Right lung (tissue), 5 donors: ENCODE data around the gene SLC5A6. TPM values are rescaled to one million over a fixed set of nuclear protein-coding genes. Genes with fewer than 3 reads are reported as not detected.

Experiments
- polyA plus RNA-seq, 5 donors: library from polyadenylated mRNA; unstranded; fragments of 120-200 nt; gene quantifications; one replicate each; pipeline versions ENCODE4 v1.2.1 to v1.2.3, GENCODE V29; 2013; ENCODE audit warnings: inconsistent platforms in 1 of 5, low replicate concordance in 1 of 5; ENCODE audit not compliant: insufficient read length in 5 of 5, insufficient read depth in 1 of 5

Gene SLC5A6
- polyA plus RNA-seq, 5 donors, result 24.7 to 38.8 (median 28.7) TPM

Other genes with a start within 250 kb of the SLC5A6 start
- 10 to 100 TPM in 2 of 5 donors, 1 to 10 TPM in 3; 6.2 to 13.6 (median 9.2) TPM for gene MAPRE3, start 241.6 kb downstream of the SLC5A6 start, polyA plus RNA-seq
- 10 to 100 TPM; 56.8 to 89.2 (median 75.8) TPM for gene TMEM214, start 179.3 kb downstream of the SLC5A6 start, polyA plus RNA-seq
- gene AGBL5, start 160.6 kb downstream of the SLC5A6 start, polyA plus RNA-seq, result 10 to 100 TPM; 45.6 to 55.3 (median 53.8) TPM
- gene OST4, start 140.6 kb downstream of the SLC5A6 start, polyA plus RNA-seq, result 100 to 1,000 TPM; 250 to 316 (median 260) TPM
- gene EMILIN1, start 133.7 kb downstream of the SLC5A6 start, polyA plus RNA-seq, result 100 to 1,000 TPM; 120 to 341 (median 140) TPM
- 1 to 10 TPM; 4.2 to 6.7 (median 4.9) TPM for gene KHK, start 125.5 kb downstream of the SLC5A6 start, polyA plus RNA-seq
- under 1 TPM; 0.28 to 0.55 (median 0.41) TPM for gene CGREF1, start 93.1 kb downstream of the SLC5A6 start, polyA plus RNA-seq
- 1 to 10 TPM in 3 of 5 donors, under 1 TPM in 2; 0.61 to 2.2 (median 1.0) TPM for gene ABHD1, start 88.5 kb downstream of the SLC5A6 start, polyA plus RNA-seq
- gene PREB, start 77.6 kb downstream of the SLC5A6 start, polyA plus RNA-seq, result 10 to 100 TPM; 32.5 to 43.8 (median 40.0) TPM
- not detected for gene PRR30, start 72.9 kb downstream of the SLC5A6 start, polyA plus RNA-seq
- under 1 TPM; 0.06 to 0.15 (median 0.12) TPM for gene TCF23, start 63.3 kb downstream of the SLC5A6 start, polyA plus RNA-seq
- gene ATRAID, start 227 bp downstream of the SLC5A6 start, polyA plus RNA-seq, result 100 to 1,000 TPM; 125 to 154 (median 136) TPM
- gene CAD, start 5.1 kb upstream of the SLC5A6 start, polyA plus RNA-seq, result 10 to 100 TPM; 31.5 to 53.7 (median 35.7) TPM
- gene SLC30A3, start 50.8 kb upstream of the SLC5A6 start, polyA plus RNA-seq, result under 1 TPM; 0.24 to 0.61 (median 0.51) TPM
- gene DNAJC5G, start 63.2 kb upstream of the SLC5A6 start, polyA plus RNA-seq, result under 1 TPM in 4 of 5 donors, not detected in 1; 0.14 to 0.53 (median 0.30) TPM
- 1 to 10 TPM in 1 of 5 donors, under 1 TPM in 1, not detected in 3; 0.13 to 4.3 TPM for gene TRIM54, start 70.2 kb upstream of the SLC5A6 start, polyA plus RNA-seq
- 1 to 10 TPM; 1.1 to 3.4 (median 1.9) TPM for gene UCN, start 96.2 kb upstream of the SLC5A6 start, polyA plus RNA-seq
- gene MPV17, start 110.8 kb upstream of the SLC5A6 start, polyA plus RNA-seq, result 100 to 1,000 TPM in 1 of 5 donors, 10 to 100 TPM in 4; 80.7 to 114 (median 92.8) TPM
- gene GTF3C2, start 144.5 kb upstream of the SLC5A6 start, polyA plus RNA-seq, result 10 to 100 TPM; 55.7 to 65.1 (median 61.3) TPM
- 10 to 100 TPM; 50.6 to 61.7 (median 55.9) TPM for gene EIF2B4, start 158.1 kb upstream of the SLC5A6 start, polyA plus RNA-seq
- 100 to 1,000 TPM in 2 of 5 donors, 10 to 100 TPM in 3; 83.8 to 120 (median 99.2) TPM for gene SNX17, start 158.3 kb upstream of the SLC5A6 start, polyA plus RNA-seq
- gene ZNF513, start 168.5 kb upstream of the SLC5A6 start, polyA plus RNA-seq, result 10 to 100 TPM; 12.4 to 23.3 (median 14.5) TPM
- 10 to 100 TPM; 69.0 to 87.8 (median 82.8) TPM for gene PPM1G, start 197.3 kb upstream of the SLC5A6 start, polyA plus RNA-seq
- gene NRBP1, start 216.4 kb upstream of the SLC5A6 start, polyA plus RNA-seq, result 100 to 1,000 TPM; 125 to 139 (median 135) TPM
- gene KRTCAP3, start 230.1 kb upstream of the SLC5A6 start, polyA plus RNA-seq, result 10 to 100 TPM; 12.0 to 17.1 (median 12.9) TPM